Astrocyte of the cerebellum (primary cell): ENCODE measurements around the gene GRID1.

Source experiments
- DNase-seq: peaks from one replicate; pipeline ENCODE4 v3.0.0-alpha.2; 2011; ENCODE audit warnings: low read depth
- H3K4me3 ChIP-seq: 2 replicates; pipeline ENCODE4 v1.5.1; 2011; ENCODE audit warnings: mild to moderate bottlenecking, low read depth, low read length, moderate library complexity
- CTCF ChIP-seq: IDR thresholded peaks from 2 replicates; pipeline ENCODE4 v1.5.1; 2012; ENCODE audit warnings: low read length, low read depth, moderate library complexity, mild to moderate bottlenecking; ENCODE audit errors: missing control alignments
- in situ Hi-C: cut with HindIII; loops from 2 replicates; pipeline ENCODE4 v1.10.0; 2017; ENCODE audit warnings: low sequenced_read_pairs

Gene GRID1

GRCh38 chr10:85661123-85661522 lies 705.5 kb downstream of the GRID1 start:
- no peak for TF ChIP-seq CTCF
- DNase-seq: no peak
- in situ Hi-C loops: no loop called here
- no peak overlapping the region for H3K4me3 ChIP-seq

- DNase-seq: no peak
- TF ChIP-seq CTCF: no peak
- no peak overlapping the region for H3K4me3 ChIP-seq
- in situ Hi-C loops: no loop called here
These were observed 707.3 kb downstream of the GRID1 start for GRCh38 chr10:85659331-85659730.

- TF ChIP-seq CTCF: no peak
- H3K4me3 ChIP-seq: no peak overlapping the region
- no peak for DNase-seq
- in situ Hi-C loops: no loop called here
These were observed 708.1 kb downstream of the GRID1 start for GRCh38 chr10:85658518-85658917.

- DNase-seq: no peak
- in situ Hi-C loops: no loop called here
- H3K4me3 ChIP-seq: no peak overlapping the region
- no peak for TF ChIP-seq CTCF
These were observed 709.0 kb downstream of the GRID1 start for GRCh38 chr10:85657476-85658113.

GRCh38 chr10:85655411-85655810 lies 711.2 kb downstream of the GRID1 start:
- DNase-seq: peak; percentile 57
- in situ Hi-C loops: no loop called here
- H3K4me3 ChIP-seq: no peak overlapping the region
- TF ChIP-seq CTCF: no peak

- no peak for DNase-seq
- no peak for TF ChIP-seq CTCF
- in situ Hi-C loops: no loop called here
- H3K4me3 ChIP-seq: no peak overlapping the region
These were observed 715.1 kb downstream of the GRID1 start for GRCh38 chr10:85651497-85651882.
